IPS-18c (cell line): ENCODE results near the gene RABGAP1.
A peak's percentile ranks its signal among the peaks of the same experiment; 100 is the strongest.

ENCODE experiments used
- H3K4me3 ChIP-seq: 2 replicates; pipeline ENCODE4 v1.7.0; 2013; ENCODE audit warnings: low read depth, mild to moderate bottlenecking, low read length, moderate library complexity; ENCODE audit not compliant: insufficient read depth
- H3K9me3 ChIP-seq: one replicate; pipeline ENCODE4 v1.6.1; 2013; ENCODE audit warnings: mild to moderate bottlenecking, low read length, moderate library complexity; ENCODE audit not compliant: control insufficient read depth, insufficient read depth

Gene RABGAP1

GRCh38 chr9:122939601-122940000 lies 1.2 kb upstream of the RABGAP1 start:
- no peak overlapping the region for H3K4me3 ChIP-seq
- H3K9me3 ChIP-seq, result no peaks in the 10 kb centered on the region

GRCh38 chr9:122940454-122940748 lies 419 bp upstream of the RABGAP1 start:
- no peaks in the 10 kb centered on the region for H3K9me3 ChIP-seq

DNA sequence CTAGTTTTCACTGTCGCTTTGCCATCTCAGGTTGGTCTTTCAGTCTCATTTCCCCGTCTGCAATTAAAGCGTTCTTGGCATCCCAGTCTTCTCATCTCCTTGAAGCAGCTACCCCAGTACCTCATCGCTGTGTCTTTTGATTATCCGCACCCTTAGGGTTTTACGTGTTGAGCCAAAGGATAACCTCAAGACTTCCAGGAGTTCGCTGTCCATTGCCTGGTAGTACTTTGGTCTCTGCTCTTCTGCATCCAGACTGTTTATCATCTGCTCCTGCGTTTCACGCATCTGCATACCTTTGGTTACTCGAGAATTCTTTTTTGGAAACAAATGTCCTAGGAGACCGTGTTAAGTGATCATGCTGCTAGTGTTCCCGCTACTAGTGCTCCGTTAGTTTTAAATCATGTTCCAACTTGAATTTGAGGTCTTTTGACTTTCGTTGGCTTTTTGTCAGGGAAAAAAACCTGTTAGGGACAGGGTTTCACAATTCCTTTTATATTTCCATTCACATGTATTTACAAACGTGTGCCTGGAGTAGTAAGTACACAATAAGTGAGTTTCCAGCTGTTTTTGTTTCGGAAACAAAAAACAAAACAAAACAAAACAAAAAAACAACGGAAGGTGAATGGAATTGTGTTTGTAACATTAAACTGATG lies 888 bp downstream of the RABGAP1 start:
- Histone ChIP-seq H3K4me3 (peak overlapping the region; percentile 72), H3K9me3 (no peaks in the 10 kb centered on the region)

More at GRCh38 chr9:122940454-122940748, 419 bp upstream of the RABGAP1 start:
- H3K4me3 ChIP-seq, result peak overlapping the region; percentile 51

DNA sequence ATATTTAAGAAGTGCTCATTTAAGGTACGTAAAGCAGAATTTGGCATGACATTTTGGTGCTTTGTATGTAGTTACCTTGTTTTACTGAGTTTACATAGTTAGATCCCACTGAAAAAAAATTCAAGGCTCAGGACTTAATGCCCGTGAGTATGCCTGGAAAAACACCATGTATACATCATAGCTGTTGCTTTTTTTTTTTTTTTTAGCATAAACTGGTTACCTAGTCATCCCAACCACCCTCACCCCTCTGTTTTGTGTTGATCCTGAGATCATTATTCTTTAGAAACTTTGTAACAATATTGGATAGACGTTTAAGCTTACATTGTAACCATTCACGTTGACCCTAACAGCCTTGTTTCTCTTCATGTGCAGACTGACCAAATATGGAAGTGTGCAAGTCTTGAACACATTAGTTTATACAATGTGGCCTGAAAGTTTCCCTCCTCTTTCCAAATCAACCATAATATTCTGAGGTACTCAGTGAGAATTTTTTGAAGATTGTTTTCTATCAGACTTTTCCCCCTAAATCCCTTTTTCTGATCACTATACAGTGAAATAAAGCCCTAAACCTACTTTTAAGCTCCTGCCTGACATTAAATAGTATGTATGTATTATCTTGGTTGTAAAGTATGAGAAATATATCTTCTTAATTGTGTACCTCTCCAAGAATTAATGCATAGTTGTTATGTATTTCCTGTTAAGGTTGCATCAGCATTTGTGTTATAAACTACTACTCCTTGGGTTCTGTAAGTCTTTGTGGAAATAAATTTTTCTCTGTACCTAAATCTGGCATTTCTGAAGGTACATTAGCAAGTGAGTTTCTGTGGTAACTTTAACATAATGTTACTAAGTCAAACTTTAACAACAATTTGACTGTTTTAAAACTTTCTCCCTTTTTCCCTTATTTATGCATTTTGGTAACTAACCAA lies 4.4 kb downstream of the RABGAP1 start:
- H3K9me3 ChIP-seq, result no peaks in the 10 kb centered on the region
- no peak overlapping the region for H3K4me3 ChIP-seq

DNA sequence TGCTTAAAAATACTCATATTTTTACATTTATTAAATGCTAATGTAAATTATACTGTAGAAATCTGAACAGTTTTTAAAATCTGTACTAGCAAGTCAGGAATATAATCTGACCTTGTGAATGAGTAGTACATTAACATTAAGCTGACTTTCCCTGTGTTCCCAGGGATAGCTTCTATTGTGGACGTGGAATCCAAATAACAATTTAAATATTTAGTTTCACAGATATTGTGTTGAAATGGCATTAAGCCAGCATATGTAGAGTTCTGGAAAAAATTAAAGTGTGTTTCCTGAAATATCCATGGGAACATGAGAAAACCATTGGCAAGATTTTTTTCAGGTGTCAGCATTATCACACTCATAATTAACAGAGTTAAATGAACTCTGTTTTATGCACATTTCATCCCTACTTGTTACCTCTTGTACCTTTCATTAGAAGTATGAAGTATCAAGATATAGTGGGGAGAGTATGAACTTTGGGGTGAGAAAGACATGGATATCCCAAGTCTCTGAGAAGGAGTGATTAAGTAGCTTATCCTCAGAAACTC lies 5.7 kb downstream of the RABGAP1 start:
- H3K9me3 ChIP-seq, result no peaks in the 10 kb centered on the region
- H3K4me3 ChIP-seq, result no peak overlapping the region

- Histone ChIP-seq H3K4me3 (no peak overlapping the region), H3K9me3 (no peaks in the 10 kb centered on the region)
Measured at GRCh38 chr9:122948313-122948712, 7.5 kb downstream of the RABGAP1 start.

- no peaks in the 10 kb centered on the region for H3K9me3 ChIP-seq
- no peak overlapping the region; the same call in 1 of the 2 replicates for H3K4me3 ChIP-seq
Measured at GRCh38 chr9:122949696-122950095, 8.9 kb downstream of the RABGAP1 start.

GRCh38 chr9:122950263-122950662 lies 9.4 kb downstream of the RABGAP1 start:
- H3K9me3 ChIP-seq, result no peaks in the 10 kb centered on the region
- no peak overlapping the region for H3K4me3 ChIP-seq

- no peak overlapping the region for H3K4me3 ChIP-seq
- no peaks in the 10 kb centered on the region for H3K9me3 ChIP-seq
Measured at GRCh38 chr9:122951056-122951455, 10.2 kb downstream of the RABGAP1 start.

DNA sequence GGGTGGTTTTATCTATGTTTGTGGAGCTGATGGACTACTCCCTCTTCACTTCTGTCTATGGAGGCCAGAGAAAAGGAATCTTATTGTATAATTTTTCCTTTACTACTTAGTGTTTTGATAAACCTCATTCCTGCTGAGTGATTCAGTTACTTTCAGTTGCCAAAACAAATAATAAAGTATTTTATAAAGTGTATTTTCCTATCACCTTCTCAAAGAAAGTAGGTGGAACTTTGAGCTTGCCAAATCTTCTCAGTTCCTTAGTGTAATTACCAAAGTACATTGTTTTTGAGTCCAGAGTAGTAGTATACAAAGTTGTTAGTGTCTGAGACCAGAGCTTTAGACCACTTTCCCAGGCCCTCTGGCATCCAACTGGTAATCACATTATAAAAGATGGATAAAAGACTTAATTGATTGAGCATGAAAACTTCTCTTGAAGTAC lies 13.5 kb downstream of the RABGAP1 start:
- Histone ChIP-seq H3K9me3 (no peaks in the 10 kb centered on the region), H3K4me3 (no peak overlapping the region)

DNA sequence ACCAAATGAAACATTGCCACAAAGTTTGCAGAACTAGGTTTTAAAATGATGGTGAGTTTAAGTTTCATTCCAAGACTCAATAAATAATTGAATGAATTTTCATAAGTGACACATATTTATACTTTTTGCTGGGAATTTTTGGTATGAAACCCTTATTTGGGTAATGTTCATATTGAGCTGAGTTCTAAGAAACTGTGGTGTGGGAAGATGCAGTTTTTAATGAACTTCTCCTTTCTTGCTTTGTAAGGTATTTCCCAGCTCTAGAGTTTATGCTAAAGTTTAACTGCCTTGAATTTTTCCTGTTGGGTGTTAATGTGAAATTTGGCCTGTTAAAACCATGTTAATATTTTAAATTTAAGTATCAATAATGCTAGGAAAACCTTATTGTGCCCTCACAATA lies 15.1 kb downstream of the RABGAP1 start:
- H3K9me3 ChIP-seq, result no peaks in the 10 kb centered on the region
- H3K4me3 ChIP-seq, result no peak overlapping the region

DNA sequence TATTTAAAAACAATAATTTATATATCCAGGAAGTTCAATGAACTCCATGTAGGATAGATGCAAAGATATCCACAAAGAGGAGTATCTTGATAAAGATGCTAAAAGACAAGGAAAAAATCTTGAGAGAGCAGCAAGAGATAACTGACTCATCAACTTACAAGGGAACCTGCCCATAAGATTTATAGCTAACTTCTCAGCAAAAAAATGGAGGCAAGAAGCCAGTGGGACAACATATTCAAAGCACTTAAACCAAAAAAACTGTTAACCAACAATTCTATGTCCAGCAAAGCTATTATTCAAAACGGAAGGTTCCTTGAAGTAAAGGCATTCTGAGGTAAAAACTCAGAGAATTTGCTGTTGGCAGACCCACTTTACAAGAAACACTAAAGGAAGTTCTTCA lies 20.3 kb downstream of the RABGAP1 start:
- Histone ChIP-seq H3K9me3 (no peaks in the 10 kb centered on the region), H3K4me3 (no peak overlapping the region)

- no peaks in the 10 kb centered on the region for H3K9me3 ChIP-seq
- H3K4me3 ChIP-seq, result no peak overlapping the region
Measured at GRCh38 chr9:122975196-122975595, 34.4 kb downstream of the RABGAP1 start.

GRCh38 chr9:122978601-122979000 lies 37.8 kb downstream of the RABGAP1 start:
- Histone ChIP-seq H3K9me3 (no peaks in the 10 kb centered on the region), H3K4me3 (no peak overlapping the region)

DNA sequence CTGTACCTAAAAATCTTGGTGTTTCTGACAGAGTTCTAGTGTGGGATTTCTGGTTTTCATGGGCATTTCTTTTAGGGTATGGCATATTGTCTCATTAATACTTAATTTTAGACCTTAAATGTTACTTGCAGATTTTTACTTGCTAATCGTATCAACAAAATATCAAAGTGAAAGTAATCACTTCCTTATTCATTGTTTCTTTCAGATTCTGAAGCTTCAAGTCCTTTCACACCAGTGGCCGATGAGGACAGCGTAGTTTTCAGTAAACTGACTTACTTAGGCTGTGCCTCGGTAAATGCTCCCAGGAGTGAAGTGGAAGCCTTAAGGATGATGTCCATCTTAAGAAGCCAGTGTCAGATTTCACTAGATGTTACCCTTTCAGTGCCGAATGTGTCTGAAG lies 45.2 kb downstream of the RABGAP1 start:
- no peaks in the 10 kb centered on the region for H3K9me3 ChIP-seq
- no peak overlapping the region for H3K4me3 ChIP-seq

DNA sequence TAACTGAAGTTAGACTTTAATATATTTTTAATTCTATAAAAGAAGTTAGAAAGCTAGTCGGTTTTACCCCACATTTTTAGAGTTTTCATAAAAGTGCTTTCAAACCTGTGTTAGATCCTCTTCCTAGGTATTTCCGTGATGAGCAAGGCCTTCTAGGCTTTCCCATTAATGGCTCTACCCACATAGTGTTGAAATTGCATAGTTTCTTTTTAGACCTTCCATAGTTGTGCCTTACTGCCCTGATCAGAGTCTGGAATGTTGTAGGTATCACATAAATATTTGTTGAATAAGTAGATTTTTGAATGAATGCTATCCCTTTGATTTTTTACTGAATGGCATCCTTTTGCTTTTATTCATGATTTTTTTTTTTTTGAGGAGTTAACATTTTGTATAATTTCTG lies 47.3 kb downstream of the RABGAP1 start:
- Histone ChIP-seq H3K4me3 (no peak overlapping the region), H3K9me3 (no peaks in the 10 kb centered on the region)

DNA sequence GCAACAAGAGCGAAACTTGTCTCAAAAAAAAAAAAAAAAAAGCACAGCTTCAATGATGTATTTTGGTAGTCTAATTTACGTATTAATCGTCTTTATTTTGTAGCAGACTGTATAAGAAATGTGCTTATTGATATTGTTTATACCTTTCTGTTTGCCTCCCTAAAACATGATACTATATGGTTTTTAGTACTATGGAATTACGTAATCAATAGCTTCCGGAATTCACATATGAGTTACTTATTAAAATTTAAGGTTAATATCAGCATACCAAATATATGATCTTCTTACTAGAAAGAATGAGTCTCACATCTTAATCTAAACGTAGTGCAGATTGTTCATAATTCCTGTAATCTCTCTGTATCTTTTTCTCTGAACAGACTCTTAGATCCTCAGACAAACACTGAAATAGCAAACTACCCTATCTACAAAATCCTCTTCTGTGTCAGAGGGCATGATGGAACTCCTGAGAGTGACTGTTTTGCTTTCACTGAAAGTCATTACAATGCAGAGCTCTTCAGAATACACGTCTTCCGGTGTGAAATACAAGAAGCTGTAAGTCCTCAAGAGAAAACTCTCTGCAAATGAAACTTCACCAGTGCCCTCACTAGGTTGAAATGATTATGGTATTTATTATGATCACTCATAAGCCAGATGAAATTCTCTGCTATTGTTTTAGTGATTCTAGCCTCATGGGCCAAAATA lies 48.3 kb downstream of the RABGAP1 start:
- Histone ChIP-seq H3K9me3 (no peaks in the 10 kb centered on the region), H3K4me3 (no peak overlapping the region)
